ENCODE results near the gene PKDREJ.
A peak's percentile ranks its signal among the peaks of the same experiment; 100 is the strongest.
"Not testable (repeated sequence)": the region's sequence is repeated elsewhere in the genome, so short reads cannot be mapped to it uniquely, and the experiment has no call there.

Gene PKDREJ

GRCh38 chr22:46263216-46263590 lies at the start of gene PKDREJ:
Gene PKDREJ (minus strand): TSS chr22:46263343. CDS start chr22:46263322, 21 bp downstream.
- no peak for DNase-seq

- not testable (repeated sequence) for DNase-seq
These were observed 49.7 kb upstream of the PKDREJ start for GRCh38 chr22:46312848-46313247.

- DNase-seq: no peak
These were observed 48.9 kb upstream of the PKDREJ start for GRCh38 chr22:46312056-46312455.

GRCh38 chr22:46309526-46310085 lies 46.5 kb upstream of the PKDREJ start:
- DNase-seq: no peak

GRCh38 chr22:46308283-46308988 lies 45.3 kb upstream of the PKDREJ start:
- DNase-seq: no peak

GRCh38 chr22:46303347-46303965 lies 40.3 kb upstream of the PKDREJ start:
- no peak for DNase-seq

- no peak for DNase-seq
These were observed 37.3 kb upstream of the PKDREJ start for GRCh38 chr22:46300491-46300890.

GRCh38 chr22:46299101-46299500 lies 36.0 kb upstream of the PKDREJ start:
- DNase-seq: no peak

- no peak for DNase-seq
These were observed 34.1 kb upstream of the PKDREJ start for GRCh38 chr22:46297151-46297812.

- peak; percentile 97 for DNase-seq
These were observed 33.4 kb upstream of the PKDREJ start, which contains the start of gene GTSE1 for GRCh38 chr22:46296257-46297150. Gene GTSE1 (plus strand): TSS chr22:46296870. CDS start chr22:46297401, 531 bp downstream.

GRCh38 chr22:46295277-46295971 lies 32.3 kb upstream of the PKDREJ start:
- no peak for DNase-seq

- no peak for DNase-seq
These were observed 31.6 kb upstream of the PKDREJ start for GRCh38 chr22:46294784-46295183.

- no peak for DNase-seq
These were observed 30.6 kb upstream of the PKDREJ start for GRCh38 chr22:46293577-46294260.

- DNase-seq: no peak
These were observed 29.6 kb upstream of the PKDREJ start for GRCh38 chr22:46292732-46293131.

GRCh38 chr22:46292173-46292572 lies 29.0 kb upstream of the PKDREJ start:
- no peak for DNase-seq

- DNase-seq: no peak
These were observed 28.0 kb upstream of the PKDREJ start for GRCh38 chr22:46290843-46291785.

- DNase-seq: no peak
These were observed 27.1 kb upstream of the PKDREJ start for GRCh38 chr22:46290121-46290842.

- DNase-seq: no peak
These were observed 26.2 kb upstream of the PKDREJ start for GRCh38 chr22:46289244-46289891.

GRCh38 chr22:46288846-46289243 lies 25.7 kb upstream of the PKDREJ start:
- no peak for DNase-seq

Data from stimulated activated CD4-positive, alpha-beta T cell treated with anti-CD3 and anti-CD28 coated beads, Interleukin-4, amount 100 ng/mL, for 24 hours (primary cell).